H9 (cell line): ENCODE data around the gene SLC2A4. TPM values are rescaled to one million over a fixed set of nuclear protein-coding genes. Genes with fewer than 3 reads are reported as not detected.

ENCODE experiments used
- DNase-seq: peaks from one replicate; pipeline ENCODE4 v3.0.0-alpha.2; 2017
- H2AFZ ChIP-seq: one replicate; pipeline ENCODE4 v1.6.1; 2013; ENCODE audit warnings: mild to moderate bottlenecking, low read length, control low read depth, moderate library complexity
- H2AK5ac ChIP-seq: 2 replicates; pipeline ENCODE4 v1.6.1; 2013; ENCODE audit warnings: low read length, control low read depth, mixed read lengths; ENCODE audit not compliant: insufficient read length
- H2BK120ac ChIP-seq: one replicate; pipeline ENCODE4 v1.6.1; 2013; ENCODE audit warnings: low read depth, mild to moderate bottlenecking, low read length, control low read depth, inconsistent platforms; ENCODE audit not compliant: poor library complexity, severe bottlenecking
- H2BK12ac ChIP-seq: 2 replicates; pipeline ENCODE4 v1.6.1; 2013; ENCODE audit warnings: low read length, control low read depth, mixed read lengths, low read depth; ENCODE audit not compliant: insufficient read length
- H2BK15ac ChIP-seq: 2 replicates; pipeline ENCODE4 v1.6.1; 2013; ENCODE audit warnings: low read depth, low read length, control low read depth
- H2BK20ac ChIP-seq: one replicate; pipeline ENCODE4 v1.6.1; 2013; ENCODE audit warnings: low read depth, mild to moderate bottlenecking, low read length, control low read depth, inconsistent platforms; ENCODE audit not compliant: poor library complexity, severe bottlenecking
- H2BK5ac ChIP-seq: 2 replicates; pipeline ENCODE4 v1.6.1; 2013; ENCODE audit warnings: low read length, control low read depth, mixed read lengths; ENCODE audit not compliant: insufficient read length
- H3K14ac ChIP-seq: 2 replicates; pipeline ENCODE4 v1.6.1; 2013; ENCODE audit warnings: low read length, control low read depth; ENCODE audit not compliant: insufficient read depth
- H3K18ac ChIP-seq: 2 replicates; pipeline ENCODE4 v1.6.1; 2013; ENCODE audit warnings: low read depth, mild to moderate bottlenecking, mixed read lengths, low read length, control low read depth; ENCODE audit not compliant: insufficient read length
- H3K23ac ChIP-seq: 2 replicates; pipeline ENCODE4 v1.6.1; 2013; ENCODE audit warnings: low read length, control low read depth, mixed read lengths, low read depth; ENCODE audit not compliant: insufficient read length
- H3K23me2 ChIP-seq: 2 replicates; pipeline ENCODE4 v1.6.1; 2013; ENCODE audit warnings: low read depth, mild to moderate bottlenecking, mixed read lengths, low read length, control low read depth; ENCODE audit not compliant: insufficient read length, poor library complexity, severe bottlenecking
- H3K27ac ChIP-seq: 2 replicates; pipeline ENCODE4 v1.5.1; 2013; ENCODE audit warnings: low read length, control low read depth, mixed read lengths, low read depth; ENCODE audit not compliant: insufficient read length
- H3K27me3 ChIP-seq: 2 replicates; pipeline ENCODE4 v1.6.1; 2013; ENCODE audit warnings: low read length, control low read depth, inconsistent platforms; ENCODE audit not compliant: insufficient read depth
- H3K4ac ChIP-seq: 2 replicates; pipeline ENCODE4 v1.6.1; 2013; ENCODE audit warnings: low read depth, mild to moderate bottlenecking, control low read depth, inconsistent platforms, low read length, moderate library complexity
- H3K4me1 ChIP-seq: 2 replicates; pipeline ENCODE4 v1.6.1; 2013; ENCODE audit warnings: low read length, control low read depth, inconsistent platforms; ENCODE audit not compliant: insufficient read depth
- H3K4me2 ChIP-seq: 2 replicates; pipeline ENCODE4 v1.6.1; 2013; ENCODE audit warnings: low read length, control low read depth, mixed read lengths; ENCODE audit not compliant: insufficient read length, insufficient read depth
- H3K56ac ChIP-seq: 2 replicates; pipeline ENCODE4 v1.6.1; 2013; ENCODE audit warnings: low read depth, mild to moderate bottlenecking, mixed read lengths, low read length, control low read depth; ENCODE audit not compliant: insufficient read length
- H3K79me1 ChIP-seq: 2 replicates; pipeline ENCODE4 v1.6.1; 2013; ENCODE audit warnings: low read depth, mild to moderate bottlenecking, moderate library complexity, low read length, control low read depth, inconsistent platforms; ENCODE audit not compliant: insufficient read depth, poor library complexity, severe bottlenecking
- H3K79me2 ChIP-seq: 2 replicates; pipeline ENCODE4 v1.6.1; 2013; ENCODE audit warnings: low read length, control low read depth, inconsistent platforms; ENCODE audit not compliant: insufficient read depth
- H3K9ac ChIP-seq: 2 replicates; pipeline ENCODE4 v1.6.1; 2013; ENCODE audit warnings: low read length, control low read depth, mixed read lengths; ENCODE audit not compliant: insufficient read length; ENCODE audit errors: extremely low read depth
- H3K9me3 ChIP-seq: one replicate; pipeline ENCODE4 v1.6.1; 2013; ENCODE audit warnings: low read depth, low read length, inconsistent platforms; ENCODE audit not compliant: control insufficient read depth
- H3T11ph ChIP-seq: one replicate; pipeline ENCODE4 v1.6.1; 2013; ENCODE audit warnings: mild to moderate bottlenecking, low read length, control low read depth, inconsistent platforms
- H4K20me1 ChIP-seq: one replicate; pipeline ENCODE4 v1.6.1; 2013; ENCODE audit not compliant: control insufficient read depth, insufficient read length, insufficient read depth
- H4K5ac ChIP-seq: 2 replicates; pipeline ENCODE4 v1.6.1; 2013; ENCODE audit warnings: low read depth, mild to moderate bottlenecking, mixed read lengths, low read length, control low read depth; ENCODE audit not compliant: insufficient read length
- H4K8ac ChIP-seq: replicated peaks from 2 replicates; pipeline ENCODE4 v1.6.1; 2013; ENCODE audit warnings: low read length, control low read depth, mixed read lengths, low read depth; ENCODE audit not compliant: insufficient read length
- H4K91ac ChIP-seq: 2 replicates; pipeline ENCODE4 v1.6.1; 2013; ENCODE audit warnings: low read depth, mild to moderate bottlenecking, moderate library complexity, mixed read lengths, low read length, control low read depth; ENCODE audit not compliant: insufficient read length
- H3K27ac Mint-ChIP-seq, 3 experiments: 2 replicates in 2 of 3; 3 replicates in 1 of 3; pipeline ENCODE4 v1.8.0; 2020 to 2021; ENCODE audit warnings: mixed read lengths in 3 of 3, mild to moderate bottlenecking in 1 of 3, moderate library complexity in 1 of 3
- H3K27me3 Mint-ChIP-seq: 2 replicates; pipeline ENCODE4 v1.8.0; 2021; ENCODE audit warnings: low read depth, mild to moderate bottlenecking, moderate library complexity, mixed read lengths
- H3K36me3 Mint-ChIP-seq, 3 experiments: 2 replicates in 2 of 3; 3 replicates in 1 of 3; pipeline ENCODE4 v1.8.0; 2020 to 2021; ENCODE audit warnings: low read depth in 3 of 3, mixed read lengths in 3 of 3; ENCODE audit not compliant: insufficient read depth in 1 of 3
- H3K4me1 Mint-ChIP-seq, 2 experiments: 2 replicates each; pipeline ENCODE4 v1.8.0; 2020; ENCODE audit warnings: mixed read lengths in 2 of 2
- H3K4me3 Mint-ChIP-seq, 2 experiments: 2 replicates in 1 of 2; 3 replicates in 1 of 2; pipeline ENCODE4 v1.8.0; 2020 to 2021; ENCODE audit warnings: mild to moderate bottlenecking in 2 of 2, mixed read lengths in 2 of 2, moderate library complexity in 1 of 2
- H3K9me3 Mint-ChIP-seq, 2 experiments: 2 replicates in 1 of 2; 3 replicates in 1 of 2; pipeline ENCODE4 v1.8.0; 2020; ENCODE audit warnings: mild to moderate bottlenecking in 2 of 2, mixed read lengths in 2 of 2, moderate library complexity in 1 of 2
- WGBS: extraction: QIAGEN DNeasy Blood & Tissue Kit; methylation state at CpG from one replicate; pipeline ENCODE4 v1.1.7; 2013; ENCODE audit warnings: missing lambda C conversion rate, low lambda C conversion rate, mixed read lengths; ENCODE audit not compliant: insufficient read length; ENCODE audit errors: extremely low coverage; 5-methylcytosine and 5-hydroxymethylcytosine counted together
- total RNA-seq: library from RNA; stranded (reverse); gene quantifications from 2 replicates; pipeline ENCODE4 v1.2.1, GENCODE V29; 2021
- TF ChIP-seq, protein P1 (sequence below): fragments of 200-600 bp; sonication (generic); conservative IDR thresholded peaks from 3 replicates; pipeline ENCODE4 v1.8.0; 2021; ENCODE audit warnings: antibody characterized with exemption, mild to moderate bottlenecking

SLC2A4 gene
- total RNA-seq, 1 experiment from 2014 or later, result 4.4 TPM

DNA sequence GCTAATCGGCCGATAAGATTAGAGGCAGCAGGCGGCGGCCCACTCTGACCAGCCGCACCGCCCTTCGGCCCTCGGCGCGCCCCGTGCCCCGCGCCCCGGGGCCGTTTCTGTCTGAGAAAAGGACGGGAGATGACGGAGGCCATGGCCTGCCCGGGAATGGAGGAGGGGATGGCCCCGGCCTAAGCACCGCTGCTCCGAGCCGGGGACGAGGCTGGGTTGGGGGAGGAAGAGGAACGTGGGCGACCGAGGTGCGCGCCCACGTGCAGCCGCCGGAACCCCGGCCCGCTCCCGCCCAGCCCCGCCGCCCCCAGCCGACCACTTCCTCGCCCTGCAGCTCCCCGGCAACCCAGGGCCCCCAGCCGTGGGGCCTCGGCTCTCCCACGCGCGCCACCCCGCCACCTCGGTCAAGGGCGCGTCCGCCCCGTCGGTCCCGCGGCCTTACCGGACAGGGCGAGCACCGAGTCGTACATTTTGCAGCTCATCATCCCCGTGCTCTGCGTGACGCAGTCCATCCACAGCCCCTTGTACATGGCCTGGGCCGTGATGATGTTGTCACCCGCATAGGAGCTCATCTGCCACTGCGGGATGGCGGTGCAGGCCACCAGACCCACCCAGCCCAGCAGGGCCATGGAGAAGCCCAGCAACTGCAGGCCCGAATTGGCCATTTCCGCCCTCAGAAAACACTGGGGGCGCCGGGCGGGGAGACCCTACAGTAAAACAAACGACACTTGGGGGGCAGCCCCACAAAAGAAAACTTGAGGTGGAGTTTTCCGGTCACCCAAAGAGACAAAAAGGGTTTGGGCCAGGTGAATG is 19.9 kb upstream of the SLC2A4 start:
- peaks cover 8% of the 10 kb centered on the region; the same call in 1 of the 2 replicates for H3K79me2 ChIP-seq
- H2BK5ac ChIP-seq, result peak overlapping the region; percentile 31
- peaks cover 25% of the 10 kb centered on the region for H3K23me2 ChIP-seq
- peak overlapping the region; percentile 95 for H4K91ac ChIP-seq
- TF ChIP-seq, protein P1, sequence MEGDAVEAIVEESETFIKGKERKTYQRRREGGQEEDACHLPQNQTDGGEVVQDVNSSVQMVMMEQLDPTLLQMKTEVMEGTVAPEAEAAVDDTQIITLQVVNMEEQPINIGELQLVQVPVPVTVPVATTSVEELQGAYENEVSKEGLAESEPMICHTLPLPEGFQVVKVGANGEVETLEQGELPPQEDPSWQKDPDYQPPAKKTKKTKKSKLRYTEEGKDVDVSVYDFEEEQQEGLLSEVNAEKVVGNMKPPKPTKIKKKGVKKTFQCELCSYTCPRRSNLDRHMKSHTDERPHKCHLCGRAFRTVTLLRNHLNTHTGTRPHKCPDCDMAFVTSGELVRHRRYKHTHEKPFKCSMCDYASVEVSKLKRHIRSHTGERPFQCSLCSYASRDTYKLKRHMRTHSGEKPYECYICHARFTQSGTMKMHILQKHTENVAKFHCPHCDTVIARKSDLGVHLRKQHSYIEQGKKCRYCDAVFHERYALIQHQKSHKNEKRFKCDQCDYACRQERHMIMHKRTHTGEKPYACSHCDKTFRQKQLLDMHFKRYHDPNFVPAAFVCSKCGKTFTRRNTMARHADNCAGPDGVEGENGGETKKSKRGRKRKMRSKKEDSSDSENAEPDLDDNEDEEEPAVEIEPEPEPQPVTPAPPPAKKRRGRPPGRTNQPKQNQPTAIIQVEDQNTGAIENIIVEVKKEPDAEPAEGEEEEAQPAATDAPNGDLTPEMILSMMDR, result no peak
- Mint-ChIP-seq H3K9me3 (peaks cover 0 to 4% of the 10 kb centered on the region in 2 experiments; a peak in 1 of 5 replicates), H3K4me1 (peaks cover 29 to 44% of the 10 kb centered on the region in 2 experiments), H3K4me3 (peak overlapping the region; percentile 86 to 93), H3K36me3 (peaks cover 7 to 38% (median 31%) of the 10 kb centered on the region in 3 experiments), H3K27ac (peak overlapping the region; percentile 94 to 99 (median 96)), H3K27me3 (peaks cover 2% of the 10 kb centered on the region)
- no peak overlapping the region for H3T11ph ChIP-seq
- H3K4me2 ChIP-seq, result peak overlapping the region; percentile 76
- peak overlapping the region; percentile 98 for H3K14ac ChIP-seq
- peak overlapping the region; percentile 95 for H3K9ac ChIP-seq
- no CpG with 5 or more reads among the region's 71 CpGs for WGBS
- peak overlapping the region; percentile 91; the same call in 1 of the 2 replicates for H3K4ac ChIP-seq
- no peak for DNase-seq
- H3K27me3 ChIP-seq, result no peaks in the 10 kb centered on the region
- H4K8ac ChIP-seq, result peak overlapping the region; percentile 25
- H3K27ac ChIP-seq, result peak overlapping the region; percentile 55
- peak overlapping the region; percentile 39 for H2BK120ac ChIP-seq
- H3K4me1 ChIP-seq, result peaks cover 4% of the 10 kb centered on the region; the same call in 1 of the 2 replicates
- H2AFZ ChIP-seq, result no peak overlapping the region
- no peaks in the 10 kb centered on the region for H3K9me3 ChIP-seq
- peak overlapping the region; percentile 84 for H2BK12ac ChIP-seq
- no peak overlapping the region for H2BK15ac ChIP-seq
- H3K23ac ChIP-seq, result no peak overlapping the region
- no peaks in the 10 kb centered on the region for H3K79me1 ChIP-seq
- no peak overlapping the region for H2AK5ac ChIP-seq
- no peak overlapping the region for H2BK20ac ChIP-seq
- H4K5ac ChIP-seq, result peak overlapping the region; percentile 37
- peak overlapping the region; percentile 98 for H3K18ac ChIP-seq
- no peaks in the 10 kb centered on the region for H4K20me1 ChIP-seq
- H3K56ac ChIP-seq, result no peak overlapping the region
